NCI-H1105 treated with DMSO at 0.1 percent for 48 hours (cell line): Measurements from ENCODE around the gene P2RY8.
"Not testable (repeated sequence)": the region's sequence is repeated elsewhere in the genome, so short reads cannot be mapped to it uniquely, and the experiment has no call there.

Experiments
- DNase-seq: peaks from one replicate; lab custom pipeline; 2025; lab: John Stamatoyannopoulos, UW

The P2RY8 gene

DNA sequence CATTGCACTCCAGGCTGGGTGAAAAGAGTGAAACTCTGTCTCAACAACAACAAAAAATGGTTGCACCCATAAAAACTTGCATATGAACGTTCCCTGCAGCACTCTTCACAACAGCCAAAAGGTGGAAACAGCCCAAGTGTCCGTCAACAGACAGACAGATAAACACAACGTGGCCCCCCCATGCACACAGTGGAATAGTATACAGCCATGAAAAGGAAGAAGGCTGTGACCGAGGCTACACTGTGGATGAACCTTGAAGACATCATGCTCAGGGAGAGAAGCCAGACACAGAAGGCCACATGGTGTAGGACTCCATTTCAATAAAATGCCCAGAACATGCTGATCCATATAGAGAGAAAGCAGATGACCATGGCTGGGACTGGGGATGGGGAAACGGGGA lies 50.8 kb downstream of the P2RY8 start:
- DNase-seq: no peak

DNA sequence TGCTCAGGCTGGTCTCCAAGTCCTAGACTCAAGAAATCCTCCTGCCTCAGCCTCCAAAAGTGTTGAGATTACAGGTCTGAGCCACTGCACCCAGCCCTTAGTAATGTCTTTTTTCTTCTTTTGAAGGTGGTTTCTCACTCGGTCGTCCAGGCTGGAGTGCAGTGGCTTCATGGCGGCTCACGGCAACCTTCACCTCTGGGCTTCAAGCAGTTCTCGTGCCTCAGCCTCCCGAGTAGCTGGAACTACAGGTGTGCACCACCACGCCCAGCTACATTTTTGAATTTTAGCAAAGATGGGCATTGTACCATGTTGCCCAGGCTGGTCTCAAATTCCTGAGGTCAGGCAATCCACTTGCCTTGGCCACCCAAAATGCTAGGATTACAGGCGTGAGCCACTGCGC lies 52.0 kb downstream of the P2RY8 start:
- DNase-seq: no peak

DNA sequence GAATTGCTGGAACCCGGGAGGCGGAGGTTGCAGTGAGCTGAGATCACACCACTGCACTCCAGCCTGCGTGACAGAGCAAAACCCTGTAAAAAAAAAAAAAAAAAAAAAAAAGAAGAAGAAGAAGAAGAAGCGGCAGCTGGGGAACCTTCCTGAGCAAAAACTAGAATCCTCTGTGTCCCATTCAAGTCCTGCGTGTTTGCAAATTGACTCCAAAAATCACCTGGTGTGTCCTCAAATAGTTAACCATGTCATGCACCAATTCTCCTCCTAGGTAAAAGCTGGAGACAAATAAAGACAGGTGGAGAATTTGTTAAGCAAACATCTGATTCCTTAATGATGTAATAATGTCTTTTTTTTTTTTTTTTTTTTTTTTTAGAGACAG lies 52.4 kb downstream of the P2RY8 start:
- DNase-seq: no peak

DNA sequence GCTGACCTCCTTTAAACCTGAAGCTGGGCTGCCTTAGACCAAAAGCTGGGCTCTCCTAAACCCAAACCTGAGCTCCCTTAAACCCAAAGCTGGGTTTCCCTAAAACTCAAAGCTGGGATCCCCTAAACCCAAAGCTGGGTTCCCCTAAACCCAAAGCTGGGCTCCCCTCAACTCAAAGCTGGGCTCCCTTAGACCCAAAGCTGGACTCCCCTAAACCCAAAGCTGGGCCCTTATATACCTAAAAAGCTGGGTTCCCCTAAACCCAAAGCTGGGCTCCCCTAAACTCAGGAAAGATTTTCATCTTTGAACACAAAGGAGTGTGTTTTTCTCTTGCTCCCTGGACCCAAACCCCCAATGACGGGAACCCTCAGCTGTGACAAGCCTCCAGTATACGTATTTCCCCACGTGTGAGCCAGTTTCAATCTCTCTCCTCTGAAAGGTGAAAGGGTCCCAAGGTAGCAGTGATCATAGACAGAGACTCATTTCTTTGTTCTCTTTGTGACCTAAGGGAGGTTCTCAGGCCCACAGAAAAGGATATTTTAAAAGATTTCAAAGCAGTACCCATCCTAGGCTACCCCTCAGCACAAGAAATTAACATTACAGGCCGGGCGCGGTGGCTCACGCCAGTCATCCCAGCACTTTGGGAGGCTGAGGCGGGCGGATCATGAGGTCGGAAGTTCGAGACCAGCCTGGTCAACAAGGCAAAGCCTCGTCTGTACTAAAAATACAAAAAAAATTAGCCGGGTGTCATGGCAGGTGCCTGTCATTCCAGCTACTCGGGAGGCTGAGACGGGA lies 52.9 kb downstream of the P2RY8 start:
- DNase-seq: no peak

DNA sequence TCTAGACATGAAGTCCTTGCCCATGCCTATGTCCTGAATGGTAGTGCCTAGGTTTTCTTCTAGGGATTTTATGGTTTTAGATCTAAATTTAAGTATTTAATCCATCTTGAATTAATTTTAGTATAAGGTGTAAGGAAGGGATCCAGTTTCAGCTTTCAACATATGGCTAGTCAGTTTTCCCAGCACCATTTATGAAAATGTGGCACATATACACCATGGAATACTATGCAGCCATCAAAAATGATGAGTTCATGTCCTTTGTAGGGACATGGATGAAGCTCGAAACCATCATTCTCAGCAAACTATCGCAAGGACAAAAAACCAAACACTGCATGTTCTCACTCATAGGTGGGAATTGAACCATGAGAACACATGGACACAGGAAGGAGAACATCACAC lies 54.5 kb downstream of the P2RY8 start:
- DNase-seq: not testable (repeated sequence)

DNA sequence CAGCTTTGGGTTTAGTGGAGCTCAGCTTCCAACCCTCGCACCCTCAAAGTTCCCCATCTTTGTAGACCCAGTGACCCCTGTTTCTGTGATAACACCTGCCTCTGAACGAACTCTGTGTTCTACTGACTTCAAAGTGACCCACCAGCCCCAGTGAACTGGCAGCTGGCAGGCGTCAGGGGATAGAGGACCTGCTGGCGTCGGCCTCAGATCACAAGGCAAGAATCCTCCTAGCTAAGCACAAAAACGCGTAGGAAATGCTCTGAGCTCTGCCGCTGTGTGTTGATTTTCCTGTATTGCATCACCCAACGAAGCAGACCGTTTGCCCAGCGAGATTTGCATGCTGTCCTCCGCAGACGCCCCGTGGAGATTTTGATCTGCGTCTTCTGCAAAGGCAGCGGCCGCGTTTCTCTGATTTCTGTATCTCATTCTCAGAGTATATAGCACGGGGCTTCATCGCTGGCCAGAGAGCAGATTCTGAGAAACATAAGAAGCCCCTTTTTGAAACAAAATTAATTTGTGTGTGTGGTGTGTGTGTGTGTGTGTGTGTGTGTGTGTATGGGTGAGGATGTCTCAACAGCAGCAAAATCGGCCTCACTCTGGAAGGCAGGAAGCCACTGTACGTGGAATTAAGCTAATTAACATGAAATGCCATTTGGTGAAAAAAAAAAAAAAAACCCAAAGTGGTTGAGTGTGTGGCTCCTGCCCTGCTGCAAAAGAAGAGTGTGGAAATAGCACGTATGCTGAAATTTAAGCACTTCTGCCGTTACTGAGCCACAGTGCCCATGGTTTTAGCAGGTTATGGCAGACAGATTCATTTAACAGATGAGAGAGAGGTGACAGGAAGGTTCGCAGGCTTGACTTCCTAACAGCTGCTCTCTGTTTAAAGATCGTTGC lies 55.1 kb downstream of the P2RY8 start:
- DNase-seq: no peak

DNA sequence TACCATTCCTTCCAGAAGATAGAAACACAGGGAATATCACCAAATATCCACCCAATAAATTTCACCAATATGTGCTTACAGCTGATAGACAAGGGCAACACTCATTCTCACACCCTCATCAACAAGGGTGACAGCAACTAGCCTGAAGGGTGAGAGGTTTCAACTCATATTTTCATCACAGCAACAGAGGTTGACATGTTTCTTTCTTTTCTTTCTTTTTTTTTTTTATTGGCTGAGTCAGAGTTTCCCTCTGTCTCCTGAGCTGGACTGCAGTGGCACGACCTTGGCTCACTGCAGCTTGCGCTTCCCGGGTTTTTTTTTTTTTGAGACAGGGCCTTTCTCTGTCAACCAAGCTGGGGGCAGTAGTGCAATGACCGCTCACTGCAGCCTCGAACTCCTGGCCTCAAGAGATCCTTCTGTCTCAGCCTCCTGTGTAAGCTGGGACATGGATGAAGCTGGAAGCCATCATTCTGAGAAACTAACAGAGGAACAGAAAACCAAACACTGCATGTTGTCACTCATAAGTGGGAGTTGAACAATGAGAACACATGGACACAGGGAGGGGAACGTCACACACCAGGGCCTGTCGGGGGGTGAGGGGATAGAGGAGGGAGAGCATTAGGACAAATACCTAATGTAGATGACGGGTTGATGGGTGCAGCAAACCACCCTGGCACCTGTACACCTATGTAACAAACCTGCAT lies 56.8 kb downstream of the P2RY8 start:
- no peak for DNase-seq

DNA sequence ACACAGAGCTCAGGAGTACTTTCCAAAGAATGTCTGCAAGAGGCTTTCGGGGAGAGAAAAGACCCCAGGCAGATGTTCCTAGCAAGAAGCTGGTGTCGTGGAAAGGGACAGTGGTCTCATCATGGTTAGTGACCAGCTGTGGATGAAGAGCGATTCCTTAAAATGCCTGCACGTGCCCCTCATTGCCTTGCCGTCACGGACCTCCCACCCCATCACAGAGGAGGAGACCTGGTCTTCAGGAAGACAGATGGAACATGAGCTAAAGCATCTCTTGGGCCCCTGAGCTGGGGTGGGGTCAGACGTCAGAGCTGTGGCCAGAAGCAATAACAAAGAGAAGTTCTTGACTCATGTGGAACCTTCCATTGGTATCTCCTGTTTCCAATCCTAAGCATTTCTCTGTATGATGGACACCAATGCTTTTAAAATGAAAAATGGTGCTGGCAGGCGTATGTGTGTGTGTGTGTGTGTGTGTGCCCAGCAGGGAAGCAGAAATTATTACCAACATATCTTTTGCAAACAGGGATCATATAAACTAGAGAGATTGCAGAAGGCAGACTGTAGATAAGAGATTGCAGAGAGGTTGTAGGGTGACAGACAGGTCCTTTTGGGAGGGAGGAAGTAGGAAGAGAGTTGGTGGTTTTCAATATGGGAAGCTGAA lies 59.1 kb downstream of the P2RY8 start:
- DNase-seq: no peak

DNA sequence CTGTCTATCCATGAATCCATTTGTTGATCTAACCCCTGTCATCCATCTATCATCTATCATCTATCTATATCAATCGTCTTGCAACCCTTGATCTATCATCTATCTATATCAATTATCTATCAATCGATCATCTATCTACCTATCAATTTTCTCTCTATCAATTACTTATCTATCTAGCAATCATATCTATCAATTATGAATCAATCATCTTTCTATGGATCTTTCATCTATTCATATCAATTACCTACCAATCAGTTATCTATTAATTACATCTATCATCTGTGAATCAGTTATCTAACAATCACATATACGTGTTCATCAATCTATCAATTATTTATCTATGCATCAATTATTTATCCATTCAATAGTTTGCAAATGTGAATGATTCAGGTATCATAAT lies 59.8 kb downstream of the P2RY8 start:
- DNase-seq: no peak

DNA sequence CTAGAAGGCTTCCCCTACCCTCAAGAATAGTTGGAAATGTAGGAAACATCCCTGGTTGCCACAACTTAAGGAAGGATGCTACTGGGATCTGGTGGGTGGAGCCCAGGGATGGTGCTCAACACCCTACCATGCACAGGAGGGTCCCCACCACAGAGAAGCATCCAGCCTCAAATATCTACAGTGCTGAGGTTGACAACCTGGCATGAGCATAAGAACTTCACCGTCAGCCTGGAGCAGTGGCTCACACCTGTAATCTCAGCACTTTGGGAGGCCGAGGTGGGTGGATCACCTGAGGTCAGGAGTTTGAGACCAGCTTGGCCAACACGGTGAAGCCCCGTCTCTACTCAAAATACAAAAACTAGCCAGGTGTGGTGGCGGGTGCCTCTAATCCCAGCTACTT lies 60.3 kb downstream of the P2RY8 start:
- no peak for DNase-seq

DNA sequence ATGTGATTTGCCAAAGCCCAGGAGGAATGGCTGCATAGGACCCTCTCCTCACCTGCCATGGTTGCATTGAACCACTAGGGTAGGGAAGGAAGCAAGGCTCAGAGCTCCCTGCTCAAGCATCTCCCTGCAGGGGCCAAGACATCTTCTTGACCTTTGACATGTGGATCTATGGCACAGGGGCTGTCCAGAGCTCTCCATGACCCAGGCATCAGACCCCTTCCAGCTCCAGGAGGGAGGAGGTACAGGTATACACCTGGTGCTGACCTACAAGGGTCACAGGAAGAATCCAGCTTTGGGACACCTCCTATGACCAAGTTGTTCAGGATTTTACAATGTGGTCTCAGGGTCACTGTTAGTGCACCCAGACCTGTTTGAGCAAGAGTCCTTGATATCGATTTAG lies 61.1 kb downstream of the P2RY8 start:
- no peak for DNase-seq

DNA sequence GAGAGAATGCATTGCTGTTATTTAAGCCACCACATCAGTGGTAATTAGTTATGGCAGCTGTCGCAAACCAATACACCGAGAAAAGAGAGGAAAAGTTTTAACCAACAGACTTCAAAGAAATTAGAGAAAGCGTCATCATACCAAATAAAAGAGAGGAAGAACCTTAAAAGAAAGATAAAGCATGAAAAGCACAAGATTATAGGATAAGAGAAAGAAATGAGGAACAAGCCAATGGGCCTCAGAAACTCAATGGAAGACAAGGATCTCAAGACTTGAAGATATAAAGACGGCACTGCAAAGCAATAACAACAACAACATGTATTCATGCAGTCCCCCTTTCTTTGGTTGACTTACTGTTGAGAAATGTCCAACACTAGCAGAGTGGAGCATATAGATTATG lies 61.5 kb downstream of the P2RY8 start:
- DNase-seq: no peak

DNA sequence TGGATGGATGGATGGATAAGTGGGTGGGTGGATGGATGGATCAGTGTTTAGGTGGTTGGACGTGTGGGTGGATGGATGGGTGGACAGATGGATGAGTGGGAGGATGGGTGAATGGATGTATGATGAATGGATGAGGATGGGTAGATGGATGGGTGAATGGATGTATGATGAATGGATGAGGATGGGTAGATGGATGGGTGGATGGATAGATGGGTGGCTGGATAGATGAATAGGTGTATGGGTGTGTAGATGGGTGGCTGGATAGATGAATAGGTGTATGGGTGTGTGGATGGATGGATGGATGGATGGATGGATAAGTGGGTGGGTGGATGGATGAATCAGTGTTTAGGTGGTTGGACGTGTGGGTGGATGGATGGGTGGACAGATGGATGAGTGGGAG lies 62.4 kb downstream of the P2RY8 start:
- DNase-seq: not testable (repeated sequence)

DNA sequence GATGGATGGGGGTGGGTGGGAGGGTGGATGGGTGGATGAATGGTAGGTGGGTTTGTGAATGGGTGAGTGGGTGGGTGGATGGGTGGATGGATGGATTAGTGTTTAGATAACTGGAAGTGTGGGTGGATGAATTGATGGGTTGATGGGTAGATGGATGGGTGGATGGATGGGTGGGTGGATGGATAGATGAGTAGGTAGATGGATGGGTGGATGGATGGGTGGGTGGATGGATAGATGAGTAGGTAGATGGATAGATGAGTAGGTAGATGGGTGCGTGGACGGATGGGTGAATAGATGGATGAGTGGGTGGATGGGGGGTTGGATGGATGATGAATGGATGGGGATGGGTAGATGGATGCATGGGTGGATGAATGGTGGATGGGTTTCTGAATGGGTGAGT lies 64.0 kb downstream of the P2RY8 start:
- no peak for DNase-seq

DNA sequence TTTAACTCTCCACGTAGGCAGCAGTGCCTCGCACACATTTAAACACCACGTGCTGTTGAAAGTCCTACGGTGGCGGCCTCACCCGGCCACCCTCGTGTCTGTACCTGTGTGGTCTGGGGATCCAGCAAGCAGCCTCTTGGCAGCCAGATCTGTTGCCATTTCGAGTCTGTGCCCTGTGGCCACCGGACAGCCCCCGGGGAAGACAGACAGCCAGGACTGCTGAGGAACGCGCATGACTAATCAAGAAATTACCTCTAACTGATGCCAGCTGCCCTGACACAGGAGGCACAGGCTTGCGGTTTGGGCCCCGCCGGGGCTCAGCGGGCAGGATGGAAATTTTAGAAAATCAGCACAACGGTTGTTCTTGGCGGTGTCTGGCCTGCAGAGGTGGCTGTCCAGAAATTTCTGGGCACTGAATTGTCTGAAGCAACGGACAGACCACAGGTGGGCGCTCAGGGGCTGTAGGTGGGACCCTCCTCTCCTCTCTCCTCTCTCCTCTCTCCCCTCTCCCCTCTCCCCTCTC lies 68.7 kb downstream of the P2RY8 start:
- no peak for DNase-seq

DNA sequence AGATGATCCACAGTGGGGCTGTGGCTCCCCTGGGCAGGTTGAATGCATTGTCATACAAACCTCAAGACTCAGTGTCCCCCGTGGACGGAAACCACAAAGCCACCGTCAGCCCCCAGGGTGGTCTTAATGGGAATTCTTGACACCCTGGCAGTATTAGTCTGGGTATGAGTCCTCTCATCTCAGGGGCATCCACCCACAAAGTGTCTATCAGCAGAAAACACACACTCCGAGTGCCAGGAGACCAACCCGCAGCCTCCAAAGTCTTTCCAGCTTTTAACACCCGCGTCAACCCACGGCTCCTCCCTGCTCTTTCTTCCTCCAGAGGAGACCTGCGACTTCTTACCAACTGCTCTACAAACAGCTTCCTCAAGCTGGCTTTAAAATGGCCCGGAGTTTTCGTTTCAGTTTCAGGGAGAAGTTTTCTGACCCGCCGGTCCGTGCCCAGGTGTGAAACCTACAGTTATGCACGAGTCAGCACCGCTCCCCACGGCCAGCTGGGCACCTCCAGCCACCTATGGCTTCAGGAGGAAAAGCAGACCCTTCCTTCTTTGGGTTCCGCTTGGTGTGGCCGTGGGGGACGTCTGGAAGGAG lies 69.9 kb downstream of the P2RY8 start:
- DNase-seq: no peak

DNA sequence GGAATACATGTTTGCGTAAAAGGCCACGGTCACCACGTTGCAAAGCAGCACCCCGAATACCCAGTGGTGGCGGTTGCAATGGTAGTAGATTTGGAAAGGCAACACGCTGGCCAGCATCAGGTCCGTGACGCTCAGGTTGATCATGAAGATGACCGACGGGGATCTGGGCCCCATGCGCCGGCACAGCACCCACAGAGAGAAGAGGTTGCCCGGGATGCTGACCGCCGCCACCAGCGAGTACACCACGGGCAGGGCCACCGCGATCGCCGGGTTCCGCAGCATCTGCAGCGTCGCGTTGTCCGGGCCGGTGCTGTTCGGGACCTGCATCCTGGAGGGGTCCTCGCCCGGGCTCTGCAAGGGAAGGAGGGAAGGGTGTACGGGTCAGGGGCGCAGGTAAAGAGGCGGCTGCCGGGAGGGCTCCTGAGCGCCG lies 70.7 kb downstream of the P2RY8 start:
- DNase-seq: no peak

DNA sequence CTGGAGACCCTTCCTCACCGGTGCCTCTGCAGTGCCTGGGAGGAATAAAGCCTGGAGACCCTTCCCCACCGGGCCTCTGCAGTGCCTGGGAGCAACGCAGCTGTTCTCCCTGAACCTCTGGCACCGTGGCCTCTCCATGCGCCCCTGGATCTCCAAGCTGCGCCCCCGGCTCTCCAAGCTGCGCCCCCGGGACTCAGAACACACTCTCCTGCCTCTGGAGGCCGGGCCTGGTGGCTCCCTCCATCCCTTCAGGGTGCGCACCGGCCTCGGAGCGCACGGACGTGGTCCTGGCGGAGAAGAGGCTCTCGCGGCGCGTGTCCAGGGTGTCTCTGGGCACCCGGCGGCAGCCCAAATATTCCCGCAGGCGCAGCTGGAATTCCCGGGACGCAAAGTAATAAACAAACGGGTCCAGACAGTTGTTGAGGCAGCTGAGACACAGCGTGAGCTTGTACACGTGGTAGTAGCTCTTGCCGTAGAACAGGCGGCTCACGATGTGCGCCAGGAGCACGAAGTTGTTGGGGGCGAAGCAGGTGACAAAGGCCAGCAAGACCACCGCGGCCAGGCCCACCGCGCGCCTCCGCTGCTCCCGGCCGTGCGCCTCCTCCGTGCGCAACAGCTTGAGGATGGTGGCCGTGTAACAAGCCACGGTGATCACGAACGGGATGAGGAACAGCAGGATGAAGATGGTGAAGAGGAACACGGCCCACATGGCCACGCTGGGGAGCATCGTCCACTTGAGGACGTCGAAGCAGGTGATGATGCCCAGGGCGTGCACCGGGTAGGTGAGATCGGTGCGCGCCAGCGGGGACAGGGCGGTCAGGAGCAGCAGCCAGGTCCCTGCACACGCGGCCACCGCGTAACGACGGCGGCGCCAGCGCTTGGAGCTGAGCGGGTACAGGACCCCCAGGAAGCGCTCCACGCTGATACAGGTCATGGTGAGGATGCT lies 71.4 kb downstream of the P2RY8 start:
- DNase-seq: no peak

DNA sequence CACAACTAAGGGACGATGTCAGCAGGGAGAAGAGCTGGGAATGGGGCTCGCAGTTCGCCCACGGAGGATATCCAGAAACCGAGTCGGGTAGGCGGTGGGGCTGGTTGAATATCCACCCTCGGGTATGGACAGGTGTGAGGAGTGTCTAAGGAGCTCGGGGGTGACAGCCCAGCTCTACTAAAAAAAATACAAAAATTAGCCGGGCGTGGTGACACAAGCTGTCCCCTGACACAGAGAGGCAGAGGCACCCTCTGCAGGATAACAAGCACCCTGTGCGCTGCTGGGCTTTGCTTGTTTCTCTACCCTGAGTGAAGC lies 72.1 kb downstream of the P2RY8 start:
- no peak for DNase-seq
